Chondrocyte (in vitro differentiated cells): ENCODE results near the gene HPCAL1. TPM values are rescaled to one million over a fixed set of nuclear protein-coding genes. Genes with fewer than 3 reads are reported as not detected.
A peak's percentile ranks its signal among the peaks of the same experiment; 100 is the strongest.

Experiments used
- DNase-seq: peaks from one replicate; pipeline ENCODE4 v3.0.0; 2021; ENCODE audit warnings: mixed read lengths, low spot score
- H3K27ac Mint-ChIP-seq: one replicate; pipeline ENCODE4 v1.8.0; 2021; ENCODE audit warnings: mild to moderate bottlenecking, moderate library complexity, mixed read lengths; ENCODE audit not compliant: unreplicated experiment
- H3K27me3 Mint-ChIP-seq: 2 replicates; pipeline ENCODE4 v1.8.0; 2021; ENCODE audit warnings: low read depth, mixed read lengths
- H3K36me3 Mint-ChIP-seq: 2 replicates; pipeline ENCODE4 v1.8.0; 2021; ENCODE audit warnings: low read depth, mixed read lengths
- H3K4me1 Mint-ChIP-seq: 2 replicates; pipeline ENCODE4 v1.8.0; 2021; ENCODE audit warnings: low read depth, mild to moderate bottlenecking, mixed read lengths
- H3K4me3 Mint-ChIP-seq: one replicate; pipeline ENCODE4 v1.8.0; 2021; ENCODE audit warnings: mild to moderate bottlenecking, moderate library complexity, mixed read lengths; ENCODE audit not compliant: unreplicated experiment
- H3K9me3 Mint-ChIP-seq: 2 replicates; pipeline ENCODE4 v1.8.0; 2021; ENCODE audit warnings: low read depth, mixed read lengths
- CTCF ChIP-seq: fragments of 200-600 bp; sonication (generic); IDR thresholded peaks from 2 replicates; pipeline ENCODE4 v1.5.0; 2021; ENCODE audit warnings: antibody characterized with exemption, mild to moderate bottlenecking, moderate library complexity
- total RNA-seq: library from RNA; stranded (reverse); gene quantifications from 3 replicates; pipeline ENCODE4 v1.2.1, GENCODE V29; 2021

The HPCAL1 gene
- total RNA-seq, 1 donor from 2014 or later = 19.3 TPM

DNA sequence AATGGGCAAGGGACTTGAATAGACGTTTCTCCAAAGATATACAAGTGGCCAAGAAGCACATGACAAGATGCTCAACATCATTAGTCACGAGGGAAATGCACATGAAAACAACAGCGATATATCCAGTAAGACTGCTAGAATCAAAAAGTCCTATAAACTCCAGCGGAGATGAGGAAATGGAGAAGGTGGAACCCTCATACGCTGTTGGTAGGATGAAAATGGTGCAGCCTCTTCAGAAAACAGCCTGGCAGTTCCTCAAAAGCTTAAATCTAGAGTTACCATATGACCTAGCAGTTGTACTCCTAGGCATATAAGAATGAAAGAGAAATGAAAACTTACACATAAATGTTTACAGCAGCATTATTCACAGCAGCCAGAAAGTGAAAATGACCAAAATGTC lies 48.1 kb downstream of the HPCAL1 start:
- no peak overlapping the region for H3K27ac Mint-ChIP-seq
- no peak for DNase-seq
- H3K4me1 Mint-ChIP-seq = peaks cover 17% of the 10 kb centered on the region
- no peaks in the 10 kb centered on the region for H3K27me3 Mint-ChIP-seq
- peaks cover 1% of the 10 kb centered on the region for H3K36me3 Mint-ChIP-seq
- H3K4me3 Mint-ChIP-seq = no peak overlapping the region
- no peaks in the 10 kb centered on the region for H3K9me3 Mint-ChIP-seq
- no peak for TF ChIP-seq CTCF

DNA sequence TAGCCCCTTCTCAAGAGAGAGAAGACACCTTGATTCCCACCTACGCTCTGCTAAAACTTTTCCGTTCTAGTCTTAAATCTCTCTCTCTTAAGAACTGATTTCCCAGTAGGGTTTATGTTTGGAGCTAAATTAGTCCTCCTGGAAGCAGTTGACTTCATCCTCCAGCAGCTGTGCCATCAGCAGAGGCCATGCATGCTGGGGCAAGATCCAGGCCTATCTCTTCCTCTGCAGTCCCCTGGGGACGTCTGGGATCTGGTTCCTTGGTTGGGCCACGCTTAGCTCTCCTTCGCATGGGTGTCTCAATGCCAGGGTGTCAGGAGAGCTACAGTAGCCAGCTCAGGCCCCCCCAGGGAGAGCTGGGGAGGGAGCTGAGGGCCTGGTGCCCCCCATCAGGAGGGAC lies 49.7 kb downstream of the HPCAL1 start:
- Mint-ChIP-seq H3K36me3 (peaks cover 1% of the 10 kb centered on the region), H3K9me3 (no peaks in the 10 kb centered on the region), H3K27me3 (no peaks in the 10 kb centered on the region), H3K4me1 (peaks cover 10% of the 10 kb centered on the region), H3K27ac (no peak overlapping the region), H3K4me3 (no peak overlapping the region)
- DNase-seq = peak; percentile 42
- TF ChIP-seq CTCF = no peak

DNA sequence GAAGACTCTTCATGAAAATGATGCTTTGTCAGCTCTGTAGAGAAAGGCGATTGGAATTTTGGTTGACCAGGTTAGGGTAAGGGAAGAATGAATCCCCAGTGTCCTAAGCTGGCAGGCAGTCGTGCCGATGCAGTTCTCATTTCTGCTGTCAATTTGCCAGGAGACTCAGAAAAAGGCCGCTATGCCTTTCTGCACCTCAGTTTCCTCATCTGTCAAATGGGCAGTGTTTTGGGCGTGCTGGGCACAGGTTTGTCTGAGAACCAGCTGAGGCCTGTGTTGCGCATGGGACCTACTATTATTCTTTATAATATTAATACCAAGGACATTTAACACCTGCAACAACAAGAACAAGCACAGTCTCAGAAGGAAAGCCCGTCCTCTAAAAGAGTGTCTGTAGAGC lies 50.3 kb downstream of the HPCAL1 start:
- peak; percentile 15 for DNase-seq
- peaks cover 4% of the 10 kb centered on the region for H3K4me1 Mint-ChIP-seq
- H3K36me3 Mint-ChIP-seq = peaks cover 1% of the 10 kb centered on the region
- no peaks in the 10 kb centered on the region for H3K27me3 Mint-ChIP-seq
- no peak overlapping the region for H3K27ac Mint-ChIP-seq
- no peak overlapping the region for H3K4me3 Mint-ChIP-seq
- no peak for TF ChIP-seq CTCF
- no peaks in the 10 kb centered on the region for H3K9me3 Mint-ChIP-seq

- DNase-seq = peak; percentile 18
Measured at GRCh38 chr2:10353931-10354330, 51.2 kb downstream of the HPCAL1 start.

GRCh38 chr2:10354399-10354798 lies 51.7 kb downstream of the HPCAL1 start:
- Mint-ChIP-seq H3K4me3 (no peak overlapping the region), H3K9me3 (no peaks in the 10 kb centered on the region), H3K27me3 (no peaks in the 10 kb centered on the region), H3K4me1 (peaks cover 4% of the 10 kb centered on the region), H3K27ac (no peak overlapping the region), H3K36me3 (peaks cover 1% of the 10 kb centered on the region)
- TF ChIP-seq CTCF = no peak
- peak; percentile 28 for DNase-seq

More at GRCh38 chr2:10353931-10354330, 51.2 kb downstream of the HPCAL1 start:
- Mint-ChIP-seq H3K4me3 (no peak overlapping the region), H3K36me3 (peaks cover 1% of the 10 kb centered on the region), H3K4me1 (peaks cover 4% of the 10 kb centered on the region), H3K27ac (no peak overlapping the region), H3K9me3 (no peaks in the 10 kb centered on the region), H3K27me3 (no peaks in the 10 kb centered on the region)
- TF ChIP-seq CTCF = no peak
